ENCODE measurements around the gene PPP1CA. TPM values are rescaled to one million over a fixed set of nuclear protein-coding genes. Genes with fewer than 3 reads are reported as not detected.

PPP1CA gene
- total and polyA plus RNA-seq, 4 donors = 62.4 to 92.9 (median 75.9) TPM

GRCh38 chr11:67422891-67423290 lies 21.2 kb upstream of the PPP1CA start:
- Histone ChIP-seq H3K9me3 (ENCODE audit: control insufficient read depth in 4 of 4, low read length in 3 of 4) (no peaks in the 10 kb centered on the region), H3K27me3 (ENCODE audit: control insufficient read depth in 4 of 4, insufficient read depth in 4 of 4, low read length in 3 of 4) (no peaks in the 10 kb centered on the region), H3K36me3 (ENCODE audit: control insufficient read depth in 4 of 4, insufficient read depth in 3 of 4, low read depth in 1 of 4, low read length in 3 of 4) (no peaks in the 10 kb centered on the region), H3K27ac (ENCODE audit: low read depth in 1 of 2, low read length in 2 of 2) (no peak overlapping the region), H3K4me1 (ENCODE audit: control insufficient read depth in 4 of 4, insufficient read depth in 4 of 4, low read length in 3 of 4) (peaks cover 19 to 36% (median 28%) of the 10 kb centered on the region in 4 donors), H3K9ac (ENCODE audit: low read depth in 1 of 2, low read length in 2 of 2) (no peak overlapping the region), H3K4me3 (ENCODE audit: low read depth in 1 of 3, low read length in 3 of 3) (no peak overlapping the region)
- DNase-seq (ENCODE audit: low spot score) = no peak
- 82% methylated on average over 6 of the region's 6 CpGs for WGBS
- TF ChIP-seq HNF4A (conservative IDR thresholded peaks at IDR 0.05) (no peak), SP1 (IDR thresholded peaks at IDR 0.05) (no peak), RXRA (IDR thresholded peaks at IDR 0.05) (no peak), EGR1 (IDR thresholded peaks at IDR 0.05; ENCODE audit: low read depth in 2 of 2) (no peak), ATF3 (IDR thresholded peaks at IDR 0.05) (no peak), FOXA1 (IDR thresholded peaks at IDR 0.05) (no peak), HNF4G (IDR thresholded peaks at IDR 0.05) (no peak), TAF1 (conservative IDR thresholded peaks at IDR 0.05) (no peak), YY1 (IDR thresholded peaks at IDR 0.05) (no peak), NR2F2 (IDR thresholded peaks at IDR 0.05) (no peak), JUND (IDR thresholded peaks at IDR 0.05) (no peak), RAD21 (IDR thresholded peaks at IDR 0.05) (no peak), FOXA2 (IDR thresholded peaks at IDR 0.05) (no peak)
- TF ChIP-seq, protein P1, sequence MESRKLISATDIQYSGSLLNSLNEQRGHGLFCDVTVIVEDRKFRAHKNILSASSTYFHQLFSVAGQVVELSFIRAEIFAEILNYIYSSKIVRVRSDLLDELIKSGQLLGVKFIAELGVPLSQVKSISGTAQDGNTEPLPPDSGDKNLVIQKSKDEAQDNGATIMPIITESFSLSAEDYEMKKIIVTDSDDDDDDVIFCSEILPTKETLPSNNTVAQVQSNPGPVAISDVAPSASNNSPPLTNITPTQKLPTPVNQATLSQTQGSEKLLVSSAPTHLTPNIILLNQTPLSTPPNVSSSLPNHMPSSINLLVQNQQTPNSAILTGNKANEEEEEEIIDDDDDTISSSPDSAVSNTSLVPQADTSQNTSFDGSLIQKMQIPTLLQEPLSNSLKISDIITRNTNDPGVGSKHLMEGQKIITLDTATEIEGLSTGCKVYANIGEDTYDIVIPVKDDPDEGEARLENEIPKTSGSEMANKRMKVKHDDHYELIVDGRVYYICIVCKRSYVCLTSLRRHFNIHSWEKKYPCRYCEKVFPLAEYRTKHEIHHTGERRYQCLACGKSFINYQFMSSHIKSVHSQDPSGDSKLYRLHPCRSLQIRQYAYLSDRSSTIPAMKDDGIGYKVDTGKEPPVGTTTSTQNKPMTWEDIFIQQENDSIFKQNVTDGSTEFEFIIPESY (IDR thresholded peaks at IDR 0.05) = no peak
- TF ChIP-seq, protein P2, sequence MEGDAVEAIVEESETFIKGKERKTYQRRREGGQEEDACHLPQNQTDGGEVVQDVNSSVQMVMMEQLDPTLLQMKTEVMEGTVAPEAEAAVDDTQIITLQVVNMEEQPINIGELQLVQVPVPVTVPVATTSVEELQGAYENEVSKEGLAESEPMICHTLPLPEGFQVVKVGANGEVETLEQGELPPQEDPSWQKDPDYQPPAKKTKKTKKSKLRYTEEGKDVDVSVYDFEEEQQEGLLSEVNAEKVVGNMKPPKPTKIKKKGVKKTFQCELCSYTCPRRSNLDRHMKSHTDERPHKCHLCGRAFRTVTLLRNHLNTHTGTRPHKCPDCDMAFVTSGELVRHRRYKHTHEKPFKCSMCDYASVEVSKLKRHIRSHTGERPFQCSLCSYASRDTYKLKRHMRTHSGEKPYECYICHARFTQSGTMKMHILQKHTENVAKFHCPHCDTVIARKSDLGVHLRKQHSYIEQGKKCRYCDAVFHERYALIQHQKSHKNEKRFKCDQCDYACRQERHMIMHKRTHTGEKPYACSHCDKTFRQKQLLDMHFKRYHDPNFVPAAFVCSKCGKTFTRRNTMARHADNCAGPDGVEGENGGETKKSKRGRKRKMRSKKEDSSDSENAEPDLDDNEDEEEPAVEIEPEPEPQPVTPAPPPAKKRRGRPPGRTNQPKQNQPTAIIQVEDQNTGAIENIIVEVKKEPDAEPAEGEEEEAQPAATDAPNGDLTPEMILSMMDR (IDR thresholded peaks at IDR 0.05; ENCODE audit: low read depth, low read length, missing input control) = no peak
- TF ChIP-seq, protein P3, sequence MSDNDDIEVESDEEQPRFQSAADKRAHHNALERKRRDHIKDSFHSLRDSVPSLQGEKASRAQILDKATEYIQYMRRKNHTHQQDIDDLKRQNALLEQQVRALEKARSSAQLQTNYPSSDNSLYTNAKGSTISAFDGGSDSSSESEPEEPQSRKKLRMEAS (IDR thresholded peaks at IDR 0.05) = no peak

- no peak for DNase-seq (ENCODE audit: low spot score)
- peaks cover 19 to 34% (median 25%) of the 10 kb centered on the region in 4 donors for H3K4me1 ChIP-seq (ENCODE audit: control insufficient read depth in 4 of 4, insufficient read depth in 4 of 4, low read length in 3 of 4)
- no peaks in the 10 kb centered on the region for H3K9me3 ChIP-seq (ENCODE audit: control insufficient read depth in 4 of 4, low read length in 3 of 4)
- peak overlapping the region in 1 of 3 donors; percentile 20 for H3K4me3 ChIP-seq (ENCODE audit: low read depth in 1 of 3, low read length in 3 of 3)
- WGBS = 71% methylated on average over 22 of the region's 22 CpGs
- H3K9ac ChIP-seq (ENCODE audit: low read depth in 1 of 2, low read length in 2 of 2) = no peak overlapping the region
- H3K27ac ChIP-seq (ENCODE audit: low read depth in 1 of 2, low read length in 2 of 2) = peak overlapping the region in 1 of 2 donors; percentile 94
- H3K36me3 ChIP-seq (ENCODE audit: control insufficient read depth in 4 of 4, insufficient read depth in 3 of 4, low read depth in 1 of 4, low read length in 3 of 4) = no peaks in the 10 kb centered on the region
- H3K27me3 ChIP-seq (ENCODE audit: control insufficient read depth in 4 of 4, insufficient read depth in 4 of 4, low read length in 3 of 4) = no peaks in the 10 kb centered on the region
- TF ChIP-seq TAF1 (conservative IDR thresholded peaks at IDR 0.05) (no peak), SP1 (IDR thresholded peaks at IDR 0.05) (no peak), RXRA (IDR thresholded peaks at IDR 0.05) (no peak), EGR1 (IDR thresholded peaks at IDR 0.05; ENCODE audit: low read depth in 2 of 2) (no peak), FOXA2 (IDR thresholded peaks at IDR 0.05) (no peak), ATF3 (IDR thresholded peaks at IDR 0.05) (no peak), GABPA (IDR thresholded peaks at IDR 0.05 in 1 of 2, conservative IDR thresholded peaks at IDR 0.05 in 1 of 2) (no peak), RAD21 (IDR thresholded peaks at IDR 0.05) (no peak), HNF4G (IDR thresholded peaks at IDR 0.05) (no peak)
- TF ChIP-seq, protein P2 (IDR thresholded peaks at IDR 0.05; ENCODE audit: low read depth, low read length, missing input control) = no peak
- TF ChIP-seq, protein P1 (IDR thresholded peaks at IDR 0.05) = no peak
- TF ChIP-seq, protein P3 (IDR thresholded peaks at IDR 0.05) = no peak
Observed at GRCh38 chr11:67421430-67422031, 19.9 kb upstream of the PPP1CA start.

Measured in liver (tissue), 9 donors.